ENCODE measurements around the gene SERPINA4. TPM values are rescaled to one million over a fixed set of nuclear protein-coding genes. Genes with fewer than 3 reads are reported as not detected.

SERPINA4 gene
- total RNA-seq, 5 donors from 2014 or later (not counting 1 experiment from before 2014, with no cell fraction given) = 0.22 TPM; not detected in 4

GRCh38 chr14:94612174-94612573, 50.9 kb downstream of the SERPINA4 start, which contains the start of gene SERPINA3:
Gene SERPINA3, plus strand, starts transcription at chr14:94612391. Its CDS starts 2,051 bp downstream, at chr14:94614442.
- Mint-ChIP-seq H3K27ac (no peak within 1 kb of the TSS), H3K27me3 (peaks cover 4 to 5% of the 10 kb centered on the region in 2 donors), H3K4me1 (no peaks in the 10 kb centered on the region), H3K4me3 (no peak within 1 kb of the TSS), H3K36me3 (no peaks in the 10 kb centered on the region), H3K9me3 (peaks cover 1 to 8% (median 7%) of the 10 kb centered on the region in 3 donors)
- ATAC-seq (replicated peaks in 1 of 4) (no peak), DNase-seq (no peak)
- no peaks in the 10 kb centered on the region for H3K36me3 ChIP-seq (ENCODE audit: control insufficient read depth in 2 of 2, extremely low read depth in 1 of 2, insufficient read depth in 1 of 2, low read length in 1 of 2)
- ChIA-PET CTCF (no interaction called here), POLR2A (no interaction called here)
- no peak within 1 kb of the TSS for H3K4me3 ChIP-seq (ENCODE audit: control insufficient read depth in 1 of 2, extremely low read depth in 1 of 2, low read length in 1 of 2)
- H3K9me3 ChIP-seq = no peaks in the 10 kb centered on the region
- H3K27ac ChIP-seq (ENCODE audit: low read length) = no peak within 1 kb of the TSS
- no peaks in the 10 kb centered on the region for H3K4me1 ChIP-seq (ENCODE audit: control insufficient read depth in 1 of 2, extremely low read depth in 1 of 2, insufficient read depth in 2 of 2, low read length in 2 of 2)
- WGBS (ENCODE audit: insufficient coverage) = no CpG with 5 or more reads among the region's 4 CpGs
- H3K27me3 ChIP-seq (replicated peaks in 1 of 2; ENCODE audit: control insufficient read depth in 2 of 2, extremely low read depth in 1 of 2, insufficient read depth in 2 of 2, low read length in 1 of 2) = peaks cover 0 to 4% of the 10 kb centered on the region in 2 experiments

- no peak overlapping the region for H3K4me3 ChIP-seq (ENCODE audit: control insufficient read depth in 1 of 2, extremely low read depth in 1 of 2, low read length in 1 of 2)
- H3K27ac ChIP-seq (ENCODE audit: low read length) = no peak overlapping the region
- DNase-seq (no peak), ATAC-seq (replicated peaks in 1 of 4) (no peak)
- Mint-ChIP-seq H3K4me3 (no peak overlapping the region), H3K27me3 (peaks cover 4 to 5% of the 10 kb centered on the region in 2 donors), H3K36me3 (no peaks in the 10 kb centered on the region), H3K27ac (no peak overlapping the region), H3K4me1 (no peaks in the 10 kb centered on the region), H3K9me3 (peaks cover 7 to 15% (median 7%) of the 10 kb centered on the region in 3 donors)
- no peaks in the 10 kb centered on the region for H3K9me3 ChIP-seq
- H3K27me3 ChIP-seq (replicated peaks in 1 of 2; ENCODE audit: control insufficient read depth in 2 of 2, extremely low read depth in 1 of 2, insufficient read depth in 2 of 2, low read length in 1 of 2) = peaks cover 0 to 4% of the 10 kb centered on the region in 2 experiments
- POLR2A ChIA-PET = no interaction called here
- no peaks in the 10 kb centered on the region for H3K4me1 ChIP-seq (ENCODE audit: control insufficient read depth in 1 of 2, extremely low read depth in 1 of 2, insufficient read depth in 2 of 2, low read length in 2 of 2)
- CTCF ChIA-PET = no interaction called here
- no peaks in the 10 kb centered on the region for H3K36me3 ChIP-seq (ENCODE audit: control insufficient read depth in 2 of 2, extremely low read depth in 1 of 2, insufficient read depth in 1 of 2, low read length in 1 of 2)
- 33% methylated on average over 1 of the region's 9 CpGs for WGBS (ENCODE audit: insufficient coverage)
Observed at GRCh38 chr14:94612580-94613554, 51.6 kb downstream of the SERPINA4 start.

DNA sequence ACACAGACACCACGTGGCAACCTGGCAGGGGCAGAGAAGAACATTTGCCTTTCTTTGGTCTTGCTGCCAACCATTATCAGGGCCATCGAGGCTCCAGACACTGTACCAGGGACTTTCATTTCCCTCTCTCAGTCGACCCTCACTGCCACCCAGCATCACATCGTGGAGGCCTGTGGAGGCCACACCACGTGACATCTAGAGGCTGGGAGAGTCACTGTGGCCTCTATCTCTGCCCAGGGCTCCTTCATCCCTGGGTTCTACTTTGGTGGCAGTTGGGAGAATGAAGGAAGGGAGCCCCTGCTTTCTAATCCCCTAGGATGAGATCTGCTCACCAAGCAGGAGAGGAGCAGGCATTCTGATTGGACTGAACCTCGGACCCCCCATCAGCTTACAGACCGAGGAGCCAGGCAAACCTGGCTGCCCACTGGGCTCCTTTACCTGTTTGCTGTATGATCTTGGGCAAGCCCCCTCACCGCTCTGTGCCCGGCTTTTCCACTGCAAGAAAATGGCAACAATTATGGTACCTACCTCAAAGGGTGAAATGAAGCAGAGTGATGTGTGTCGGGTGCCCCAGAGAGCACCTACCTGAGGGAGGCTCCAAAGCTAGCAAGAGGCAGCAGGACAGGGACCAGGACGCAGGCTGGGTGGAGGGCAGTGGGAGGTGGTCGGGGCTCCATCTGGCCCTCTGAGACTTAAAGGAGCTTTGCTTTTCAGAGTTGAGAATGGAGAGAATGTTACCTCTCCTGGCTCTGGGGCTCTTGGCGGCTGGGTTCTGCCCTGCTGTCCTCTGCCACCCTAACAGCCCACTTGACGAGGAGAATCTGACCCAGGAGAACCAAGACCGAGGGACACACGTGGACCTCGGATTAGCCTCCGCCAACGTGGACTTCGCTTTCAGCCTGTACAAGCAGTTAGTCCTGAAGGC, 52.7 kb downstream of the SERPINA4 start:
- no peak overlapping the region for H3K27ac Mint-ChIP-seq
- H3K9me3 ChIP-seq = no peaks in the 10 kb centered on the region
- H3K27me3 Mint-ChIP-seq = peaks cover 4 to 5% of the 10 kb centered on the region in 2 donors
- ChIA-PET POLR2A (no interaction called here), CTCF (no interaction called here)
- no peak overlapping the region for H3K4me3 Mint-ChIP-seq
- peaks cover 0 to 4% of the 10 kb centered on the region in 2 experiments for H3K27me3 ChIP-seq (replicated peaks in 1 of 2; ENCODE audit: control insufficient read depth in 2 of 2, extremely low read depth in 1 of 2, insufficient read depth in 2 of 2, low read length in 1 of 2)
- no peaks in the 10 kb centered on the region for H3K4me1 Mint-ChIP-seq
- H3K9me3 Mint-ChIP-seq = peaks cover 13 to 25% (median 14%) of the 10 kb centered on the region in 3 donors
- ATAC-seq (replicated peaks in 1 of 4) (no peak), DNase-seq (no peak)
- WGBS (ENCODE audit: insufficient coverage) = 75% methylated on average over 11 of the region's 20 CpGs
- no peaks in the 10 kb centered on the region for H3K36me3 ChIP-seq (ENCODE audit: control insufficient read depth in 2 of 2, extremely low read depth in 1 of 2, insufficient read depth in 1 of 2, low read length in 1 of 2)
- H3K4me1 ChIP-seq (ENCODE audit: control insufficient read depth in 1 of 2, extremely low read depth in 1 of 2, insufficient read depth in 2 of 2, low read length in 2 of 2) = no peaks in the 10 kb centered on the region
- no peak overlapping the region for H3K27ac ChIP-seq (ENCODE audit: low read length)
- H3K4me3 ChIP-seq (ENCODE audit: control insufficient read depth in 1 of 2, extremely low read depth in 1 of 2, low read length in 1 of 2) = no peak overlapping the region
- peaks cover 4% of the 10 kb centered on the region for H3K36me3 Mint-ChIP-seq

- no peaks in the 10 kb centered on the region for H3K36me3 ChIP-seq (ENCODE audit: control insufficient read depth in 2 of 2, extremely low read depth in 1 of 2, insufficient read depth in 1 of 2, low read length in 1 of 2)
- no peaks in the 10 kb centered on the region for H3K4me1 ChIP-seq (ENCODE audit: control insufficient read depth in 1 of 2, extremely low read depth in 1 of 2, insufficient read depth in 2 of 2, low read length in 2 of 2)
- Mint-ChIP-seq H3K9me3 (peaks cover 14 to 27% (median 17%) of the 10 kb centered on the region in 3 donors), H3K4me3 (no peak overlapping the region), H3K27me3 (peaks cover 4 to 5% of the 10 kb centered on the region in 2 donors), H3K4me1 (no peaks in the 10 kb centered on the region), H3K27ac (no peak overlapping the region), H3K36me3 (peaks cover 4% of the 10 kb centered on the region)
- H3K9me3 ChIP-seq = no peaks in the 10 kb centered on the region
- no peak overlapping the region for H3K27ac ChIP-seq (ENCODE audit: low read length)
- WGBS (ENCODE audit: insufficient coverage) = 91% methylated on average over 7 of the region's 7 CpGs
- H3K4me3 ChIP-seq (ENCODE audit: control insufficient read depth in 1 of 2, extremely low read depth in 1 of 2, low read length in 1 of 2) = no peak overlapping the region
- ATAC-seq (replicated peaks in 1 of 4) (no peak), DNase-seq (no peak)
- POLR2A ChIA-PET = no interaction called here
- H3K27me3 ChIP-seq (replicated peaks in 1 of 2; ENCODE audit: control insufficient read depth in 2 of 2, extremely low read depth in 1 of 2, insufficient read depth in 2 of 2, low read length in 1 of 2) = peaks cover 0 to 4% of the 10 kb centered on the region in 2 experiments
- CTCF ChIA-PET = no interaction called here
Observed at GRCh38 chr14:94614802-94615201, 53.6 kb downstream of the SERPINA4 start.

GRCh38 chr14:94615254-94615653, 54.0 kb downstream of the SERPINA4 start:
- Histone ChIP-seq H3K4me3 (ENCODE audit: control insufficient read depth in 1 of 2, extremely low read depth in 1 of 2, low read length in 1 of 2) (no peak overlapping the region), H3K4me1 (ENCODE audit: control insufficient read depth in 1 of 2, extremely low read depth in 1 of 2, insufficient read depth in 2 of 2, low read length in 2 of 2) (no peaks in the 10 kb centered on the region), H3K9me3 (no peaks in the 10 kb centered on the region), H3K36me3 (ENCODE audit: control insufficient read depth in 2 of 2, extremely low read depth in 1 of 2, insufficient read depth in 1 of 2, low read length in 1 of 2) (no peaks in the 10 kb centered on the region), H3K27me3 (replicated peaks in 1 of 2; ENCODE audit: control insufficient read depth in 2 of 2, extremely low read depth in 1 of 2, insufficient read depth in 2 of 2, low read length in 1 of 2) (peaks cover 0 to 5% of the 10 kb centered on the region in 2 experiments), H3K27ac (ENCODE audit: low read length) (no peak overlapping the region)
- H3K4me1 Mint-ChIP-seq = no peaks in the 10 kb centered on the region
- peaks cover 4 to 8% of the 10 kb centered on the region in 2 donors for H3K27me3 Mint-ChIP-seq
- ChIA-PET POLR2A (no interaction called here), CTCF (no interaction called here)
- peaks cover 4% of the 10 kb centered on the region for H3K36me3 Mint-ChIP-seq
- no CpG with 5 or more reads among the region's 3 CpGs for WGBS (ENCODE audit: insufficient coverage)
- DNase-seq (no peak), ATAC-seq (replicated peaks in 1 of 4) (no peak)
- H3K4me3 Mint-ChIP-seq = no peak overlapping the region
- H3K27ac Mint-ChIP-seq = no peak overlapping the region
- peaks cover 14 to 27% (median 17%) of the 10 kb centered on the region in 3 donors for H3K9me3 Mint-ChIP-seq

Data from T-cell (primary cell).